Esophagus muscularis mucosa (tissue), 4 donors: Measurements from ENCODE around the gene TMEM218.

ENCODE experiments used
- EP300 ChIP-seq: sonication (generic); formaldehyde crosslinking; IDR thresholded peaks from one replicate; pipeline ENCODE4 v1.6.1; 2017; ENCODE audit warnings: antibody characterized with exemption
- POLR2A ChIP-seq: fragments of 450-650 bp; IDR thresholded peaks from one replicate; pipeline ENCODE4 v1.6.1; 2017; ENCODE audit warnings: antibody characterized with exemption, moderate library complexity, mild to moderate bottlenecking, low read depth
- TF ChIP-seq, protein P1 (sequence below), 3 experiments: fragments of 200-600 bp in 2 of 3; fragments of 450-650 bp in 1 of 3; sonication (generic) in 2 of 3; IDR thresholded peaks; one replicate each; pipeline ENCODE4 v1.5.1; 2017 to 2019; ENCODE audit warnings: antibody characterized with exemption in 3 of 3, mild to moderate bottlenecking in 2 of 3, moderate library complexity in 1 of 3

DNA sequence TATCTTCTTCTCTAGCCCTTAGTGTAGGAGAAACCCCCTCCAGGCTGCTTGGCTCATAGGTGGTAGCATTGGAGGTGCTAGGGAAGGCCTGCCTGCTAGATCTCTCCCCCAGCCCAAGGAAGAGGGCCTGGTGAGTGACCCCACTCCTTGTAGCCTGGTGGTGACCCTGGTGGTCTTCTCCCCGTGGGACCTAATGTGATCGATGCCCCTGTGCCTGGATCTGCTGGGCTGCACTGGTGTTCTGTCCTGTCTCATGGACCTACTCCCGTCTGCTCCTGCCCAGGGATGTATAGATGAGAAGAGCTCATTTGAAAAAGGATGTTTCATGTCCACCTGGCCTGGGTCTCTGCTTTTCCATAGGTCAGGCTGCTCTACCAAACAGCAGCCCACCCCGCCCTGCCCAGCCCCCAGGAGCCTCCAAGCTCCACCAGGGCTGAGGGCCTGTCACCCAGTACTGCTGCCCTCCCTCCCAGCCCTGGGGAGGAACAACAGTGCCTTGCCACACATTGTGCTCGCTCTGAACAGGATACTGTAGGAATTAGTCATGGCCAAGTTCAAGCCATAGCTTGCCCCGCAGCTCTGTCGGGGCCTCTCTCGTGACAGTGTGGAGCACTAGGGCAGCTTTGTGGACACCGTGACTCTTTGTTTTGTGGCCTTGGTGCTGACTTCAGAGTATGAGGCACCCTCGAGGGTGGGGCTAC is 28.7 kb downstream of the TMEM218 start:
- TF ChIP-seq POLR2A (no peak), EP300 (no peak)
- TF ChIP-seq, protein P1, sequence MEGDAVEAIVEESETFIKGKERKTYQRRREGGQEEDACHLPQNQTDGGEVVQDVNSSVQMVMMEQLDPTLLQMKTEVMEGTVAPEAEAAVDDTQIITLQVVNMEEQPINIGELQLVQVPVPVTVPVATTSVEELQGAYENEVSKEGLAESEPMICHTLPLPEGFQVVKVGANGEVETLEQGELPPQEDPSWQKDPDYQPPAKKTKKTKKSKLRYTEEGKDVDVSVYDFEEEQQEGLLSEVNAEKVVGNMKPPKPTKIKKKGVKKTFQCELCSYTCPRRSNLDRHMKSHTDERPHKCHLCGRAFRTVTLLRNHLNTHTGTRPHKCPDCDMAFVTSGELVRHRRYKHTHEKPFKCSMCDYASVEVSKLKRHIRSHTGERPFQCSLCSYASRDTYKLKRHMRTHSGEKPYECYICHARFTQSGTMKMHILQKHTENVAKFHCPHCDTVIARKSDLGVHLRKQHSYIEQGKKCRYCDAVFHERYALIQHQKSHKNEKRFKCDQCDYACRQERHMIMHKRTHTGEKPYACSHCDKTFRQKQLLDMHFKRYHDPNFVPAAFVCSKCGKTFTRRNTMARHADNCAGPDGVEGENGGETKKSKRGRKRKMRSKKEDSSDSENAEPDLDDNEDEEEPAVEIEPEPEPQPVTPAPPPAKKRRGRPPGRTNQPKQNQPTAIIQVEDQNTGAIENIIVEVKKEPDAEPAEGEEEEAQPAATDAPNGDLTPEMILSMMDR (IDR thresholded peaks at IDR 0.05), result no peak
